GM19351 (cell line): ENCODE data around the gene SCIMP.
"Not testable (repeated sequence)": the region's sequence is repeated elsewhere in the genome, so short reads cannot be mapped to it uniquely, and the experiment has no call there.

Experiments
- ATAC-seq: cut with Tn5 transposase; IDR thresholded peaks from one replicate; pipeline ENCODE4 v1.9.1; 2021; ENCODE audit warnings: mild to moderate bottlenecking, moderate library complexity; ENCODE audit not compliant: unreplicated experiment

The SCIMP gene

GRCh38 chr17:5234645-5235576 lies at the start of gene SCIMP:
TSS of gene SCIMP (minus strand) at chr17:5234860. CDS start at chr17:5234755, 105 bp downstream.
- ATAC-seq = peak; percentile 66

GRCh38 chr17:5283571-5284315 lies 49.1 kb upstream of the SCIMP start:
- ATAC-seq = no peak

GRCh38 chr17:5282642-5283217 lies 48.1 kb upstream of the SCIMP start:
- ATAC-seq = peak; percentile 31

GRCh38 chr17:5281814-5282641 lies 47.4 kb upstream of the SCIMP start, which contains the start of gene RABEP1:
TSS of gene RABEP1 (plus strand) at chr17:5282284. CDS start at chr17:5282487, 203 bp downstream.
- ATAC-seq = peak; percentile 75

GRCh38 chr17:5272322-5272721 lies 37.7 kb upstream of the SCIMP start:
- ATAC-seq = no peak

GRCh38 chr17:5269241-5269960 lies 34.7 kb upstream of the SCIMP start:
- ATAC-seq = no peak

GRCh38 chr17:5264893-5265292 lies 30.2 kb upstream of the SCIMP start:
- ATAC-seq = no peak

- ATAC-seq = no peak
These were observed 28.8 kb upstream of the SCIMP start for GRCh38 chr17:5263441-5263840.

GRCh38 chr17:5262416-5262991 lies 27.8 kb upstream of the SCIMP start:
- no peak for ATAC-seq

- no peak for ATAC-seq
These were observed 25.9 kb upstream of the SCIMP start for GRCh38 chr17:5260542-5260941.

GRCh38 chr17:5257124-5257523 lies 22.5 kb upstream of the SCIMP start:
- no peak for ATAC-seq

GRCh38 chr17:5254903-5255521 lies 20.4 kb upstream of the SCIMP start:
- ATAC-seq = no peak

- no peak for ATAC-seq
These were observed 19.8 kb upstream of the SCIMP start for GRCh38 chr17:5254414-5254813.

GRCh38 chr17:5249615-5250014 lies 15.0 kb upstream of the SCIMP start:
- ATAC-seq = no peak

- no peak for ATAC-seq
These were observed 14.3 kb upstream of the SCIMP start for GRCh38 chr17:5248821-5249479.

- ATAC-seq = no peak
These were observed 13.0 kb upstream of the SCIMP start for GRCh38 chr17:5247621-5248020.

- ATAC-seq = peak; percentile 57
These were observed 7.4 kb upstream of the SCIMP start for GRCh38 chr17:5241861-5242671.

GRCh38 chr17:5239769-5240168 lies 5.1 kb upstream of the SCIMP start:
- not testable (repeated sequence) for ATAC-seq
